ENCODE results near the gene MRM3.

DNA sequence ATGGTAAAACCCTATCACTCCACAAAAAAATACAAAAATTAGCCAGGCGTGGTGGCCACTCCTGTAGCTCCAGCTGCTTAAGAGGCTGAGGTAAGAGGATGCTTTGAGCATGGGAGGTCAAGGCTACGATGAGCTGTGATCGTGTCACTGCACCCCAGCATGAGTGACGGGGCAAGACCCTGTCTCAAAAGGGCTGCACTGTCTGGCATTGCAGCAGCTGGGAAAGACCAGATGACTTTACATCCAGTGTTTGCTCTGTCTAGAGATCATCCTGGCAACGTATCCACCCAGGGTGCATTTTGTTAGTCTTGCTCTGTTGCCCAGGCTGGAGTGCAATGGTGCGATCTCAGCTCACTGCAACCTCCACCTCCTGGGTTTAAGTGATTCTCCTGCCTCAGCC, 52.0 kb downstream of the MRM3 start:
- no peak for TF ChIP-seq FOS (IDR thresholded peaks at IDR 0.05; ENCODE audit: borderline replicate concordance, insufficient read depth, low read length)
- TF ChIP-seq, protein P1, sequence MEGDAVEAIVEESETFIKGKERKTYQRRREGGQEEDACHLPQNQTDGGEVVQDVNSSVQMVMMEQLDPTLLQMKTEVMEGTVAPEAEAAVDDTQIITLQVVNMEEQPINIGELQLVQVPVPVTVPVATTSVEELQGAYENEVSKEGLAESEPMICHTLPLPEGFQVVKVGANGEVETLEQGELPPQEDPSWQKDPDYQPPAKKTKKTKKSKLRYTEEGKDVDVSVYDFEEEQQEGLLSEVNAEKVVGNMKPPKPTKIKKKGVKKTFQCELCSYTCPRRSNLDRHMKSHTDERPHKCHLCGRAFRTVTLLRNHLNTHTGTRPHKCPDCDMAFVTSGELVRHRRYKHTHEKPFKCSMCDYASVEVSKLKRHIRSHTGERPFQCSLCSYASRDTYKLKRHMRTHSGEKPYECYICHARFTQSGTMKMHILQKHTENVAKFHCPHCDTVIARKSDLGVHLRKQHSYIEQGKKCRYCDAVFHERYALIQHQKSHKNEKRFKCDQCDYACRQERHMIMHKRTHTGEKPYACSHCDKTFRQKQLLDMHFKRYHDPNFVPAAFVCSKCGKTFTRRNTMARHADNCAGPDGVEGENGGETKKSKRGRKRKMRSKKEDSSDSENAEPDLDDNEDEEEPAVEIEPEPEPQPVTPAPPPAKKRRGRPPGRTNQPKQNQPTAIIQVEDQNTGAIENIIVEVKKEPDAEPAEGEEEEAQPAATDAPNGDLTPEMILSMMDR (IDR thresholded peaks at IDR 0.05; ENCODE audit: extremely low read depth in 1 of 2, insufficient read depth in 1 of 2, low read depth in 1 of 2, low read length in 2 of 2), result no peak
- no peak for TF ChIP-seq EZH2 (IDR thresholded peaks at IDR 0.05; ENCODE audit: borderline replicate concordance, low read depth, low read length, severe bottlenecking)
- no peak for TF ChIP-seq MYC (IDR thresholded peaks at IDR 0.05; ENCODE audit: low read depth, low read length)
- no peak for TF ChIP-seq POLR2AphosphoS5 (IDR thresholded peaks at IDR 0.05; ENCODE audit: insufficient read depth, low read depth, low read length)
- no peak for TF ChIP-seq POLR2A (IDR thresholded peaks at IDR 0.05; ENCODE audit: low read depth, low read length)
- TF ChIP-seq GATA2 (IDR thresholded peaks at IDR 0.05; ENCODE audit: insufficient read depth, insufficient read length, low read depth, low read length), result no peak
- no peak for TF ChIP-seq JUN (IDR thresholded peaks at IDR 0.05; ENCODE audit: borderline replicate concordance, insufficient read depth, insufficient read length, low read depth)
- TF ChIP-seq, protein P2, sequence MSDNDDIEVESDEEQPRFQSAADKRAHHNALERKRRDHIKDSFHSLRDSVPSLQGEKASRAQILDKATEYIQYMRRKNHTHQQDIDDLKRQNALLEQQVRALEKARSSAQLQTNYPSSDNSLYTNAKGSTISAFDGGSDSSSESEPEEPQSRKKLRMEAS (IDR thresholded peaks at IDR 0.05; ENCODE audit: insufficient read depth, insufficient read length), result no peak
